Measurements from ENCODE around the gene RARB. TPM values are rescaled to one million over a fixed set of nuclear protein-coding genes. Genes with fewer than 3 reads are reported as not detected.

RARB gene
- total and polyA plus RNA-seq, 9 of the 15 experiments (the other 6 are each of a cell fraction or from before 2014, with no cell fraction given) = 0.15 to 1.3 (median 0.27) TPM

DNA sequence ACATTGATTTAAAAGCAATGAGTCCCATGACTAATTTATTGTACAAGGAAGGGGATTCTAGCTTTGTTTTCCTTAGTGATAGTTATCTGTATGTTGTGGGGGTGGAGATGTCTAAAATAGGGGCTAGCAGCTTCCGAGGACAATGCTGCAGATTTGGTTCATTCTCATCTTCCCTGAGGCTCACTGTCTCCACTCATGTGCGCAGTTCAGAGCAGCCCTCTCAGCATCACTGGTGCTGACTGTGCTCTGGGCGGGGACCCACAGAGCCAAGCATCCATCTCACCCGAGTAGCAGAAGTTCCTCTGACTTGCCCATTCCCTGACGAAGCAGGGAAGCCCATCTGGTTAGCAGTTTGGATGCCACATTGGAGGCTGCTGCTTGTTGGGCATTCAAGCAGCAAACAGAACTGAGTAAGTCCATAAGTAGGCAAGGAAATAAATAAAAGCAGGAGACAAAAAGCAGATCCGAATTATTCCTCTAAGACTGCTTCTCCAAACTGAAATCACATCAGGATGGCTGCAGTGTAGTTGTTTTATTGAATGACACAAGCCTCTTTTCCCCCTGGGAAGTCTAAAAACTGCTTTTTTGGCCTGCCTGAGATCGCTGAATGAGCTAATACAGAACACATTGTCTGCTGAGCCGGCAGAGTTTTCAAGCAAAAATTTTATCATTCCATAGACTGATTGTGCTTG is 27.5 kb downstream of the RARB start:
- Histone ChIP-seq H3K9me3 (replicated peaks; ENCODE audit: control insufficient read depth, insufficient read depth, low read depth, low read length) (no peaks in the 10 kb centered on the region), H3K9ac (ENCODE audit: insufficient read depth in 1 of 2, low read depth in 2 of 2, low read length in 2 of 2) (no peak overlapping the region), H3K4me2 (ENCODE audit: insufficient read depth, low read length) (no peak overlapping the region), H3K4me3 (no peak overlapping the region), H3K27ac (ENCODE audit: extremely low read depth, low read depth, low read length) (no peak overlapping the region), H3K4me1 (replicated peaks in 1 of 2; ENCODE audit: control insufficient read depth in 2 of 2, insufficient read depth in 2 of 2, low read length in 2 of 2) (no peaks in the 10 kb centered on the region), H3K9me1 (ENCODE audit: control insufficient read depth, insufficient read depth, low read length) (no peaks in the 10 kb centered on the region), H3K36me3 (ENCODE audit: control insufficient read depth, insufficient read depth, low read length) (no peaks in the 10 kb centered on the region), H2AFZ (ENCODE audit: low read depth, low read length) (no peak overlapping the region), H3K27me3 (ENCODE audit: control insufficient read depth in 2 of 2, insufficient read depth in 2 of 2, low read length in 2 of 2) (peaks cover 2 to 13% of the 10 kb centered on the region in 2 experiments; a peak in 3 of 5 replicates), H4K20me1 (replicated peaks; ENCODE audit: control insufficient read depth, insufficient read depth, low read length) (no peaks in the 10 kb centered on the region), H3K79me2 (ENCODE audit: control insufficient read depth, insufficient read depth, low read length) (no peaks in the 10 kb centered on the region)
- intact Hi-C loops (cut with micrococcal nuclease) (no loop called here), in situ Hi-C loops (cut with MboI) (no loop called here)
- under 1% methylated on average over 8 of the region's 8 CpGs for WGBS (ENCODE audit: insufficient coverage, low coverage, missing lambda C conversion rate)
- CTCF ChIA-PET (ENCODE audit: low intra/inter-chr PET ratio) = no interaction called here
- FAIRE-seq (no peak), ATAC-seq (no peak), DNase-seq (ENCODE audit: extremely low read depth in 1 of 4, low spot score in 3 of 4) (no peak)
- POLR2A ChIA-PET = interaction anchor here (0.8 to 1.3 kb wide), 2 partner anchors 20 to 25 kb away, joined by 4 read pairs; no protein-coding TSS in a partner anchor
- TF ChIP-seq TEAD2 (tag; IDR thresholded peaks at IDR 0.05) (no peak), DMBX1 (CRISPR knock-in tag; IDR thresholded peaks at IDR 0.05; ENCODE audit: borderline replicate concordance) (no peak), HNRNPLL (IDR thresholded peaks at IDR 0.05; ENCODE audit: low read depth, low read length, poor library complexity, severe bottlenecking) (no peak), ATF1 (CRISPR knock-in tag; IDR thresholded peaks at IDR 0.05) (no peak), ATF1 (tag; IDR thresholded peaks at IDR 0.05) (no peak), TAL1 (IDR thresholded peaks at IDR 0.05) (no peak), ZNF444 (CRISPR knock-in tag; IDR thresholded peaks at IDR 0.05) (no peak), ZKSCAN1 (IDR thresholded peaks at IDR 0.05; ENCODE audit: low read depth, low read length) (no peak), ZBED1 (IDR thresholded peaks at IDR 0.05) (no peak), ZNF184 (CRISPR knock-in tag; IDR thresholded peaks at IDR 0.05) (no peak), ZBTB12 (CRISPR knock-in tag; IDR thresholded peaks at IDR 0.05) (no peak), MCM5 (IDR thresholded peaks at IDR 0.05; ENCODE audit: low read depth) (no peak), CREB3L1 (IDR thresholded peaks at IDR 0.05; ENCODE audit: borderline replicate concordance, low read depth) (no peak)
- TF ChIP-seq, protein P1, sequence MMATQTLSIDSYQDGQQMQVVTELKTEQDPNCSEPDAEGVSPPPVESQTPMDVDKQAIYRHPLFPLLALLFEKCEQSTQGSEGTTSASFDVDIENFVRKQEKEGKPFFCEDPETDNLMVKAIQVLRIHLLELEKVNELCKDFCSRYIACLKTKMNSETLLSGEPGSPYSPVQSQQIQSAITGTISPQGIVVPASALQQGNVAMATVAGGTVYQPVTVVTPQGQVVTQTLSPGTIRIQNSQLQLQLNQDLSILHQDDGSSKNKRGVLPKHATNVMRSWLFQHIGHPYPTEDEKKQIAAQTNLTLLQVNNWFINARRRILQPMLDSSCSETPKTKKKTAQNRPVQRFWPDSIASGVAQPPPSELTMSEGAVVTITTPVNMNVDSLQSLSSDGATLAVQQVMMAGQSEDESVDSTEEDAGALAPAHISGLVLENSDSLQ (IDR thresholded peaks at IDR 0.05) = no peak
- no TSS peak for BruUV-seq (replicated peaks)

Measured in K562 (cell line).